Stomach smooth muscle (tissue), 2 donors: Measurements from ENCODE around the gene CYTH1.
"Not testable (repeated sequence)": the region's sequence is repeated elsewhere in the genome, so short reads cannot be mapped to it uniquely, and the experiment has no call there.

Experiments used
- H3K27ac ChIP-seq: one replicate; pipeline ENCODE4 v1.7.0; 2013; ENCODE audit warnings: mild to moderate bottlenecking, low read length, inconsistent platforms
- H3K27me3 ChIP-seq, 2 donors: one replicate each; pipeline ENCODE4 v1.7.0; 2013; ENCODE audit warnings: low read length in 2 of 2; ENCODE audit not compliant: insufficient read depth in 2 of 2, control insufficient read depth in 1 of 2
- H3K36me3 ChIP-seq, 2 donors: one replicate each; pipeline ENCODE4 v1.7.0; 2013; ENCODE audit warnings: low read length in 2 of 2; ENCODE audit not compliant: control insufficient read depth in 2 of 2, insufficient read depth in 2 of 2
- H3K4me1 ChIP-seq: one replicate; pipeline ENCODE4 v1.7.0; 2013; ENCODE audit warnings: low read length; ENCODE audit not compliant: control insufficient read depth, insufficient read depth
- H3K4me3 ChIP-seq, 2 donors: one replicate each; pipeline ENCODE4 v1.7.0; 2013; ENCODE audit warnings: low read length in 2 of 2
- H3K9ac ChIP-seq, 2 donors: one replicate each; pipeline ENCODE4 v1.7.0; 2013; ENCODE audit warnings: low read length in 2 of 2, mild to moderate bottlenecking in 1 of 2
- H3K9me3 ChIP-seq, 2 donors: one replicate each; pipeline ENCODE4 v1.7.0; 2013; ENCODE audit warnings: low read length in 2 of 2; ENCODE audit not compliant: control insufficient read depth in 2 of 2
- donor health status: healthy.
- donor health status: Pancreatic carcinoma.

The CYTH1 gene

DNA sequence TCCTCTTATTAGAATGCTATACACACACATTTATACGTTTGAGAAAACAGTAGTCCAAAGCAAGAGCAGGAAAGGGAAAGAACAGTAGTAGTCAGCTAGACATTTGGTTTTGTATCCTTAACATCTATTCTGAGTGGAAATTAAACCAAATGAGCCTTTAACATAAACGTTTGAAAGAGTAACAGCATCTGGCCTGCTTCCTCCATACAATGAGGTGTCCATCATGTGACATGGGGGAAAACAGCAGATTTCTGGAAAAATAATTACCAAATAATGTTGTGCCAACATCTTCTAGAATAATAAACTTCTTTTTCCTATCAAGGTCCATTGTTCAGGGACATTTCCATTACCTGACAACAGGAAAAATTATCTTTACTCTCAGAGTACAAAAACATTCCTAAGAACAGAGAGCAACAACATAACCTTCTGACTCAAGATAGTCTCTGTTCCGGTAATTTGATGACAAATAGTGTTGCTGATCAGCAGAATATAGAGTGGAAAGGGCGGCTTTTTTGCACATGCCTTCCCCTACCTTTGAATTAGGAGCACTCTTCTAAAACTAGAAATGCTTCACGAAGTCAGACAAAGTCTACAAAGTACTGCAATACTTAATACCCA lies 20.2 kb downstream of the CYTH1 start:
- Histone ChIP-seq H3K27ac (no peak overlapping the region), H3K4me1 (peaks cover 11% of the 10 kb centered on the region)

DNA sequence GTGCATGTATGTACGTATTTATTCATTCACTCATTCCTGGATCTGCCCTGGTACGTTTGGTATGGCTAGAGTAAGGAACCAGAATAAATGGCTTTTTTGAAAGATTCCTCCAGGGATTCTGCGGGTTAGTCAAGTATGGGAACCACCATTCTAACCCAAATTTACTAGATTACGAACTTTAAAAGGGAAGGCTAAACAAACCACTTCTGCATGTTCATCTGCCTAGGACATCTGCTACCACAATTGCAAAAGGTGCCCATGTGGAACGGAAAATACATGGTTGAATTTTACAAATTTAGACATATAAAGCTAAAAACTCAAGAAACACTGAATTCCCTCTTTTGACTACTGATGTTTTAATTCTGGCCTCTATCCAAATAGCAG lies 22.1 kb downstream of the CYTH1 start:
- peaks cover 8% of the 10 kb centered on the region for H3K4me1 ChIP-seq
- no peaks in the 10 kb centered on the region for H3K27me3 ChIP-seq
- peak overlapping the region; percentile 46 for H3K27ac ChIP-seq
- no peaks in the 10 kb centered on the region for H3K9me3 ChIP-seq
- no peaks in the 10 kb centered on the region for H3K36me3 ChIP-seq
- H3K9ac ChIP-seq, result no peak overlapping the region
- no peak overlapping the region for H3K4me3 ChIP-seq

More for the DNA sequence above, 20.2 kb downstream of the CYTH1 start:
- Histone ChIP-seq H3K36me3 (no peaks in the 10 kb centered on the region), H3K9ac (no peak overlapping the region), H3K27me3 (no peaks in the 10 kb centered on the region), H3K9me3 (no peaks in the 10 kb centered on the region), H3K4me3 (no peak overlapping the region)

DNA sequence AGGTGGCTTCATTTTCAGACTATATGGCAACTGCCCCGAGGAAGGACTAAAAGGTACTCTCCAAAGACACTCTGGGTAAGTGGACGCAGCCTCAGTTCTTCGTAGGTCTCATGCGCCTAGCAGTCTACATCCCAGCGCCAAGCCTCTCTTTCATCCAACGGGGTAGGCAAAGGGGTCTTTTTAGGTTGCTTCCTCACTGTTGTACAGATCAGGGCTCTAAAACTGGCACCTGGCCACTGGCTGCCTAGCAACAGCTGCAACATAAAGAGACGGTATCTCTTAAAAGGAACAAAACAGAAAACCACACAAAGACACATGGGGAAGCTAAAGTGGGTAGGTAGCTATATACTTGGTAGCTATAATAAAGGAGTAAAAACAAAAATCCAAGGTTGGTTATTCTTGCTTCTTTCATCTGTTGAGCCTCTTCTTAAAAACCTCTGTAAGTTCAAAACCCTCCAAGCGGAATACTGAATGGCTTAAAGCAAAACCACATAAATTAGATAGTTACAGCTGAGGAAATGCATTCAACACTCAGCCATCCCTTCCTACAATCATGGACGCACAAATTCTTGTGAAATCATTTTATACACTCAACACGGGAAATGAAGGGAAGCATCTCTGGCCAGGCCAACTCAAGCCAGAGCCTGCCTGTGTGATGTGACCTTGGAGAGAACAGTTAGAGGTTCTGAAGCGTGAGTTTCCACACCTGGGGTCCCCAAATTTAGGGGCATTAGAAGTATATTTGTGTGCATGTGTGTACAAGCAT lies 22.7 kb downstream of the CYTH1 start:
- Histone ChIP-seq H3K27me3 (no peaks in the 10 kb centered on the region), H3K4me3 (peak overlapping the region in 1 of 2 donors; percentile 44), H3K9ac (no peak overlapping the region), H3K27ac (peak overlapping the region; percentile 46), H3K9me3 (no peaks in the 10 kb centered on the region), H3K4me1 (peaks cover 8% of the 10 kb centered on the region), H3K36me3 (no peaks in the 10 kb centered on the region)

DNA sequence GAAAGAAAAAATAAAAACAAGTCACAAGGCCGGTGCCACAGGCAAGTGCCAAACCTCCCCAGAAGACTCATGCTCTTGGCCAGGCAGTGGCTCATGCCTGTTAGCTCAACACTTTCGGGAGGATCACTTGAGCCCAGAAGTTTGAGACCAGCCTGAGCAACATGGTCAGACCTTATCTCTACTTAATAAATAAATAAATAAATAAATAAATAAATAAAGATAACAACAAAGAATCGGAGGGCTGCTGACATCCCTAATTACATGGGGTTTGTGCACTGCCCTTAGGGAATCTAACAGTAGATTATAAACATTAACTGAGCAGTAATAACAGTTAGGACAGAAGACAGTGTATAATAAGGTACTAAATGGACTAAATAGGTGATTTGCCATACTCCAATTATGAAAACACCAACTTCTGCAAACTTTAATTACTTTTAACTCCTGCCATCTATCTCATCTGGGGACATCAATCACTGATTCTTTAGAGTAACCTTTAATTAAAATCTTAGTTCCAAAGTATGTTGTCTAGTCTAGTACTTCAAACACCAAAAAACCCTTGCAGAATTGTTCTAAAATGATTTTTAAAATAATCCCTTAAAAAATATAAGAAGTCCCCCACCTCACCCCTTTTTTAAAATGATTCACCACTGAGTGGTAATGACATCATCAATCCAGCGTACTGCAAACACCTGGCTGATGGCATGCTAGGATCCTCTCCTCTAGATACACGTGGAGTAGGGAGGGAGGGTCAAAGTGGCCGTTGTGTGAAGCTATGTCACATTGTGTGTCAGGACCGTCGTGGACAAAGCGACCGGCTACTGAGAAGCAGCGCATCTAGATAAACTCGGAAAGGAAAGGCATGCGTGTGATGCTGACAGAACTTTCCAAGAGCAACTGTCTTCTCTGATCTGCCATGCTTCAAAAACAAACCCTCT lies 28.5 kb downstream of the CYTH1 start:
- H3K9me3 ChIP-seq, result no peaks in the 10 kb centered on the region
- H3K4me1 ChIP-seq, result peaks cover 7% of the 10 kb centered on the region
- H3K27me3 ChIP-seq, result no peaks in the 10 kb centered on the region
- H3K9ac ChIP-seq, result no peak overlapping the region
- no peaks in the 10 kb centered on the region for H3K36me3 ChIP-seq
- H3K4me3 ChIP-seq, result no peak overlapping the region
- H3K27ac ChIP-seq, result no peak overlapping the region

DNA sequence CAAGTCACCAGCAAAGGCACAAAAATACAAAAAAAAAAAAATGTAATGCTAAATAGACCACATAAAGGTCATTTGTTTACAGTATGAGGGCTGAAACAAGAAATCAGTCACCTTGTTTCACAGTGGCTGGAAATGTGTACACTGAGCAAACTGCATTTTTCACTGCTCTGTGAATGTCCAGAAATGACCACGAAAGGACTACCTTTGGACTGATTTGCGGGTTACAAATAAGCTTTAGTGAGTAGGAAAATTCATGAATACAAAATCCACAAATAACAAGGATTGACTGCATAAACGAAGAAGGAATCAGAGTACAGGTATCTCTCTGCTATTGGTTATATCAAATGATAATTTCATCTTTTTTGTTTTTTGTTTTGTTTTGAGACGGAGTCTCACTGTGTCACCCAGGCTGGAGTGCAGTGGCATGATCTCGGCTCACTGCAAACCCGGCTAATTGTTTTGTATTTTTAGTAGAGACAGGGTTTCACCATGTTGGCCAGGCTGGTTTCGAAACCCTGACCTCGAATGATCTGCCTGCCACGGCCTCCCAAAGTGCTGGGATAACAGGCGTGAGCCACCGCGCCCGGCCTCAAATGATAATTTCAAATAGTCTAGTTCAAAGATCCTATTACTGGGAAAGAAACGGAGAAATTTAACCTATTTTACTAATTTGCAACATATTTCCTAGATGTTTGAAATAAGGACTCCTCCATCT lies 30.5 kb downstream of the CYTH1 start:
- Histone ChIP-seq H3K9ac (no peak overlapping the region), H3K9me3 (no peaks in the 10 kb centered on the region), H3K27ac (no peak overlapping the region), H3K4me3 (no peak overlapping the region), H3K27me3 (no peaks in the 10 kb centered on the region), H3K36me3 (no peaks in the 10 kb centered on the region), H3K4me1 (peaks cover 24% of the 10 kb centered on the region)

DNA sequence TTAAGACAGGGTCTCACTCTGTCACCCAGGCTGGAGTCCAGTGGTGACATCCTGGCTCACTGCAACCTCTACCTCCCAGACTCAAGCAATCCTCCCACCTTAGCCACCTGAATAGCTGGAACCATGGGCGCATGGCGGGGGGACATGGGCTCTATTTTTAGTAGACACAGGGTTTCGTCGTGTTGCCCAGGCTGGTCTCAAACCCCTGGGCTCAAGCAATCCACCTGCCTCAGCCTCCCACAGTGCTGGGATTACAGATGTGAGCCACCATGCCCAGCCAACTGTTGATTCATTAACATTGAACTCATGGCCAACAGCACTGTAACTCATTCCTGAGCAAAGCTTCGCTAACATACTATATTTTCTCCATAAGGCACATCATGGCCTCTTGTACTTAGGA lies 31.1 kb downstream of the CYTH1 start:
- H3K9ac ChIP-seq, H3K4me3 ChIP-seq, H3K9me3 ChIP-seq, H3K36me3 ChIP-seq, H3K27ac ChIP-seq, H3K27me3 ChIP-seq: not testable (repeated sequence)
- H3K4me1 ChIP-seq, result peaks cover 25% of the 10 kb centered on the region

DNA sequence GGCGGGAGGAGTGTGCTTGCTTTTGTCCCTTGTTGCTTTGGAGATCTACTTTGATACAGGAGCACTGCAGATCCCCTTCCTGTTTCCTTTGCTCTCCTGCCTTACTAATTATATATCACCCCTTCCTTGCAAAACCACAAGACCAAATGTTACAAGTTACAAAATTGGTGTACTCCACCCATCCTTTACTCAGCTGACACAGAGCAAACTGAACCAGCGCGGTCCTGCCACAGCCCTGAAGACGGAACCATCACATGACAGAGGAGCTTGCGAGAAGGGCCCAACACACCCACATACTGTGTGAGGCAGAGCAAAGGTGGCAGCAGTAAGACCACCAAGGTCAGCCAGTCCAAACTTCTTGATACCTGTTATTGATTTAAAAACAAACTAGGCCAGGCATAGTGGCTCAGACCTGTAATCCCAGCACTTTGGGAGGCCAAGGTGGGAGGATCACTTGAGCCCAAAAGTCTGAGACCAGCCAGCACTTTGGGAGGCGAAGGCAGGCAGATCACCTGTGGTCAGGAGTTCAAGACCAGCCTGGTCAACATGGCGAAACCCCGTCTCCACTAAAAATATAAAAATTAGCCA lies 33.2 kb downstream of the CYTH1 start:
- Histone ChIP-seq H3K4me1 (peaks cover 27% of the 10 kb centered on the region), H3K4me3 (no peak overlapping the region), H3K9ac (no peak overlapping the region), H3K27ac (no peak overlapping the region), H3K36me3 (no peaks in the 10 kb centered on the region), H3K9me3 (no peaks in the 10 kb centered on the region), H3K27me3 (no peaks in the 10 kb centered on the region)

DNA sequence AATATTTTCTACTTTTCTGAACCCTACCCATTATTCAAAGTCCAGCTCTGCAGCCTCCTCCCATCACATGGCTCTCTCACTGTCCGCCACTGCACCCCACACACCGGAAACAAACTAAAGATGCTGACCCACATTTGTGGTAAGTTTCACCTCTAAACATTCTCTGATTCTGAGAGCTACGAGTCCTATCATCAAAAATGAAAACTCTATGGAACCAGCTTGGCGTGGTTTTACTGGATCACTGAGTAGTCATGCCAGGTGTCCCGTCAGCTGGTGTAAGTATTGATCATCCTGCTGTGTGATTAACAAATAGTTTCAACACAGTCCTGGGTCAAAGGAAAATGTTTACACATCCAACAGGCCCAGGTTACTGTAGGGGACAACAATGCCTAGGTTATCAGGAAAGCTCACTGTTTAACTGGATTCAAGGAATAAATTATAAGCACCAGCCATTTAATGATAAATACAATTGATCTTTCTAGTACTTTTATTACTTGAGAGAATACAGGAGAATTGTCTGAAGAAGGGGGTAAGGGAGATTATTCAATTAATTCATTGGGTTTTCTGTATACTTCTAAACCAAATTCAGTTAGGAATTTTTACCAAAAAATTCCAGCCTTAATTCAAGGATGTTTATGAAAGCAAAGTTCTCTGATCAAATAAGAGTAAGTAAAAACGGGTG lies 33.9 kb downstream of the CYTH1 start:
- Histone ChIP-seq H3K27me3 (no peaks in the 10 kb centered on the region), H3K9me3 (no peaks in the 10 kb centered on the region), H3K4me3 (no peak overlapping the region), H3K27ac (no peak overlapping the region), H3K4me1 (peaks cover 27% of the 10 kb centered on the region), H3K9ac (no peak overlapping the region), H3K36me3 (no peaks in the 10 kb centered on the region)

DNA sequence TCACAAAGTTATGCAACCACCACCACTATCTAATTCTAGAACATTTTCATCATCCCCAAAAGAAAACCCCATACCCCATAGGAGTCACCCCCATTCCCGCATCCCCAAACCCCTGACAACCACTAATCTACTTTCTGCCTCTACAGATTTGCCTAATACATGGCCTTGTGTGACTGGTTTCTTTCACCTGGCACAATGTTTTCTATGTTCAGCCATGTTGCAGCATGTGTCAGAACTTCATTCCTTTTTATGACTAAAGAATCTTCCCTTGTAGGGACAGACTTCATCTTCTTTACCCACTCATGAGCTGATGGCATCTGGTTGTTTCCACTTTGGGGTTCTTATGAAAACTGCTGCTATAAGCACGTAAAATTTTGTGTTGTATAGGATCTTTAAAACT lies 34.6 kb downstream of the CYTH1 start:
- H3K27ac ChIP-seq, result no peak overlapping the region
- H3K36me3 ChIP-seq, result no peaks in the 10 kb centered on the region
- H3K27me3 ChIP-seq, result no peaks in the 10 kb centered on the region
- peaks cover 27% of the 10 kb centered on the region for H3K4me1 ChIP-seq
- H3K9ac ChIP-seq, result no peak overlapping the region
- H3K4me3 ChIP-seq, result no peak overlapping the region
- no peaks in the 10 kb centered on the region for H3K9me3 ChIP-seq

DNA sequence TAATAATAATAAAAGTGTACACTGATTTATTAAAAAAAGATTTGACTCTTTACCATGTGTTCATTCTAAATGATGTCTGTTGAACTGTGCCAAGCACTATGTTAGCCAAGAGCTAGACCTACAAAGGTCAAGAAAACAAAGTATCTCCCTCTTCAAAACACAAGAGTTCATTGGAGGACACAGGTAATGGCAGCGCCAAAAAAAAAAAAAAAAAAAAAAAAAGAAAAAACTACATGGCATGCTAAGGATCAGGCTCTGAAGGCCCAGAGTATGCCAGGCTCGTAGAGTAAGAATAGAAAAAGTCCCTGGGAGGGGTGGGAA lies 35.2 kb downstream of the CYTH1 start:
- Histone ChIP-seq H3K27ac (peak overlapping the region; percentile 31), H3K9me3 (no peaks in the 10 kb centered on the region), H3K4me3 (no peak overlapping the region), H3K36me3 (no peaks in the 10 kb centered on the region), H3K27me3 (no peaks in the 10 kb centered on the region), H3K4me1 (peaks cover 27% of the 10 kb centered on the region), H3K9ac (no peak overlapping the region)
